ENCODE data around the gene RHOH.

DNA sequence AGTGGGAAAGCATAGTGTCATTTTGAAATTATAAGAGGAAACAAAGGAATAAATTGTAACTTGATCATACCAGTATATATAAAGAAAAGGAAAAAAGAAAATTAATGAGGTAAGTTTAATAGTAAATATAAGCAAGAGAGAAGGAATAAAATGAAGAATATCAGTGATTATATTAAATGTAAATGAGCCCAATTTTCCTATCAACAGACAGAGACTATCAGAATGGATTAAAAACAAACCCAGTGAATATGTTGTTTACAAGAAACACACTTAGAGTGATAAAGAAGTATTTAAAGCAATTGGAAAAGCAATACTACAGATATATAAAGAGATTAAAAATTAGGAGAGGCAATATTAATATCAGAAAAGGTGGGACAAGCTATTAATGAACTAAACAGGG is 28.8 kb upstream of the RHOH start:
- TF ChIP-seq TAF1 (IDR thresholded peaks at IDR 0.05; ENCODE audit: low read depth, low read length) (no peak), POLR2AphosphoS5 (IDR thresholded peaks at IDR 0.05; ENCODE audit: low read depth, low read length) (no peak)

Data from GM12891 (cell line).